ENCODE measurements around the gene GRIN2B.

GRCh38 chr12:13986031-13986430, 4.6 kb upstream of the GRIN2B start:
- no peak for TF ChIP-seq CTCF (IDR thresholded peaks at IDR 0.05; ENCODE audit: low read length)
- no peak for TF ChIP-seq EZH2 (IDR thresholded peaks at IDR 0.05; ENCODE audit: borderline replicate concordance, low read length)

Measured in OCI-LY1 (cell line).